Neural crest cell (in vitro differentiated cells): ENCODE data around the gene FGF9. TPM values are rescaled to one million over a fixed set of nuclear protein-coding genes. Genes with fewer than 3 reads are reported as not detected.

Experiments
- DNase-seq: peaks from one replicate; pipeline ENCODE4 v3.0.0; 2021; ENCODE audit warnings: low read depth, mixed read lengths, low spot score
- H3K27ac Mint-ChIP-seq: one replicate; pipeline ENCODE4 v1.8.0; 2021; ENCODE audit warnings: mild to moderate bottlenecking, mixed read lengths; ENCODE audit not compliant: unreplicated experiment
- H3K27me3 Mint-ChIP-seq: 2 replicates; pipeline ENCODE4 v1.8.0; 2021; ENCODE audit warnings: low read depth, mild to moderate bottlenecking, mixed read lengths
- H3K36me3 Mint-ChIP-seq: 2 replicates; pipeline ENCODE4 v1.8.0; 2021; ENCODE audit warnings: low read depth, mild to moderate bottlenecking, mixed read lengths
- H3K4me1 Mint-ChIP-seq: 2 replicates; pipeline ENCODE4 v1.8.0; 2021; ENCODE audit warnings: mixed read lengths
- H3K4me3 Mint-ChIP-seq: one replicate; pipeline ENCODE4 v1.8.0; 2021; ENCODE audit warnings: mild to moderate bottlenecking, mixed read lengths
- H3K9me3 Mint-ChIP-seq: 2 replicates; pipeline ENCODE4 v1.8.0; 2021; ENCODE audit warnings: mixed read lengths
- CTCF ChIP-seq: fragments of 200-600 bp; sonication (generic); conservative IDR thresholded peaks from 2 replicates; pipeline ENCODE4 v1.5.0; 2021; ENCODE audit warnings: antibody characterized with exemption, mild to moderate bottlenecking
- total RNA-seq: library from RNA; stranded (reverse); gene quantifications from 2 replicates; pipeline ENCODE4 v1.2.1, GENCODE V29; 2021

FGF9 gene
- total RNA-seq, 1 donor from 2014 or later = 3.7 TPM

GRCh38 chr13:21733475-21734263 is 62.8 kb downstream of the FGF9 start:
- peaks cover 11% of the 10 kb centered on the region for H3K4me1 Mint-ChIP-seq
- no peaks in the 10 kb centered on the region for H3K27me3 Mint-ChIP-seq
- no peak overlapping the region for H3K27ac Mint-ChIP-seq
- H3K36me3 Mint-ChIP-seq = no peaks in the 10 kb centered on the region
- no peak for TF ChIP-seq CTCF
- H3K4me3 Mint-ChIP-seq = no peak overlapping the region
- no peak for DNase-seq
- peaks cover 4% of the 10 kb centered on the region for H3K9me3 Mint-ChIP-seq

GRCh38 chr13:21734961-21735360 is 64.1 kb downstream of the FGF9 start:
- peaks cover 4% of the 10 kb centered on the region for H3K9me3 Mint-ChIP-seq
- DNase-seq = no peak
- TF ChIP-seq CTCF = no peak
- peaks cover 11% of the 10 kb centered on the region for H3K4me1 Mint-ChIP-seq
- H3K27me3 Mint-ChIP-seq = no peaks in the 10 kb centered on the region
- H3K4me3 Mint-ChIP-seq = no peak overlapping the region
- H3K36me3 Mint-ChIP-seq = no peaks in the 10 kb centered on the region
- H3K27ac Mint-ChIP-seq = no peak overlapping the region

- Mint-ChIP-seq H3K27me3 (no peaks in the 10 kb centered on the region), H3K27ac (no peak overlapping the region), H3K4me3 (no peak overlapping the region), H3K9me3 (peaks cover 4% of the 10 kb centered on the region), H3K4me1 (peaks cover 11% of the 10 kb centered on the region), H3K36me3 (no peaks in the 10 kb centered on the region)
- DNase-seq = no peak
- no peak for TF ChIP-seq CTCF
Observed at GRCh38 chr13:21735701-21736401, 65.0 kb downstream of the FGF9 start.

GRCh38 chr13:21736926-21737325 is 66.1 kb downstream of the FGF9 start:
- DNase-seq = no peak
- Mint-ChIP-seq H3K27me3 (no peaks in the 10 kb centered on the region), H3K4me1 (peaks cover 11% of the 10 kb centered on the region), H3K4me3 (no peak overlapping the region), H3K9me3 (no peaks in the 10 kb centered on the region), H3K36me3 (no peaks in the 10 kb centered on the region), H3K27ac (no peak overlapping the region)
- no peak for TF ChIP-seq CTCF

GRCh38 chr13:21738630-21739029 is 67.8 kb downstream of the FGF9 start:
- Mint-ChIP-seq H3K4me1 (peaks cover 11% of the 10 kb centered on the region), H3K9me3 (no peaks in the 10 kb centered on the region), H3K4me3 (no peak overlapping the region), H3K36me3 (no peaks in the 10 kb centered on the region), H3K27ac (peak overlapping the region; percentile 40), H3K27me3 (no peaks in the 10 kb centered on the region)
- DNase-seq = no peak
- no peak for TF ChIP-seq CTCF
